Measurements from ENCODE around the gene GREB1. TPM values are rescaled to one million over a fixed set of nuclear protein-coding genes. Genes with fewer than 3 reads are reported as not detected.

Gene GREB1
- total RNA-seq, 1 experiment from 2014 or later: 16.5 TPM

DNA sequence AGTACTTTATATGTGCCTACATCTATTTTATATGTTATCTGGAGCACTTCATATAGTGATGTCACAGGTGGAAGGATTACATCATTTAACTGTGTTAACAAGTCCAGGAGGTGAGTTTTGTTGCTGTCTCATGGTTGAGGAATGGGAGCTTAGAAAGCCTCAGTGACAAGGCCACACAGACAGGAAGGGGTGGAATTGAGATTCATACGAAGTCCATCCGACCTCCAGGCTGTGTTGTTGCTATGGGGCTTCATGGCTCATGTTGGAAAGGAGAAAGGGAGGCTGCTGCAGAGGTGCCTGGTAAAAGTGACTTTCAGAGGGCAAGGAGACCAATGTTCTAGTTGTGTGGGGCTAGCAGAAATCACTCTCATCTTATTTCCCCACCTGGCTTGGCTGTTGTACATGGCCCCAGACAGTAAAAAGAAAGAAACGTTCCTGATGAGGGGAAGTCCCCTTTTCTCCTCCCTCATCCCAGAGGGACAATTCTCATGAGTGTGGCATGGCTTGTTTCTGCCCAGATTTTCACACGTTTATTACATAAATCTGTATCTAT is 31.0 kb upstream of the GREB1 start:
- H3K23ac ChIP-seq (ENCODE audit: insufficient read length, low read depth, low read length): no peak overlapping the region
- no peak overlapping the region for H2BK20ac ChIP-seq (ENCODE audit: low read depth, low read length, poor library complexity, severe bottlenecking)
- no peak for DNase-seq
- H2AFZ ChIP-seq (ENCODE audit: low read length): no peak overlapping the region
- Mint-ChIP-seq H3K4me3 (no peak overlapping the region), H3K27me3 (ENCODE audit: low read depth) (no peaks in the 10 kb centered on the region), H3K9me3 (peaks cover 7 to 9% of the 10 kb centered on the region in 2 experiments; a peak in 4 of 5 replicates), H3K36me3 (ENCODE audit: insufficient read depth in 1 of 3, low read depth in 3 of 3) (peaks cover 0 to 10% (median 9%) of the 10 kb centered on the region in 3 experiments; a peak in 5 of 7 replicates), H3K27ac (no peak overlapping the region), H3K4me1 (peaks cover 17 to 18% of the 10 kb centered on the region in 2 experiments)
- no peaks in the 10 kb centered on the region for H3K79me1 ChIP-seq (ENCODE audit: insufficient read depth, low read depth, low read length, poor library complexity, severe bottlenecking)
- no peak overlapping the region for H2BK5ac ChIP-seq (ENCODE audit: insufficient read length, low read length)
- TF ChIP-seq, protein P1, sequence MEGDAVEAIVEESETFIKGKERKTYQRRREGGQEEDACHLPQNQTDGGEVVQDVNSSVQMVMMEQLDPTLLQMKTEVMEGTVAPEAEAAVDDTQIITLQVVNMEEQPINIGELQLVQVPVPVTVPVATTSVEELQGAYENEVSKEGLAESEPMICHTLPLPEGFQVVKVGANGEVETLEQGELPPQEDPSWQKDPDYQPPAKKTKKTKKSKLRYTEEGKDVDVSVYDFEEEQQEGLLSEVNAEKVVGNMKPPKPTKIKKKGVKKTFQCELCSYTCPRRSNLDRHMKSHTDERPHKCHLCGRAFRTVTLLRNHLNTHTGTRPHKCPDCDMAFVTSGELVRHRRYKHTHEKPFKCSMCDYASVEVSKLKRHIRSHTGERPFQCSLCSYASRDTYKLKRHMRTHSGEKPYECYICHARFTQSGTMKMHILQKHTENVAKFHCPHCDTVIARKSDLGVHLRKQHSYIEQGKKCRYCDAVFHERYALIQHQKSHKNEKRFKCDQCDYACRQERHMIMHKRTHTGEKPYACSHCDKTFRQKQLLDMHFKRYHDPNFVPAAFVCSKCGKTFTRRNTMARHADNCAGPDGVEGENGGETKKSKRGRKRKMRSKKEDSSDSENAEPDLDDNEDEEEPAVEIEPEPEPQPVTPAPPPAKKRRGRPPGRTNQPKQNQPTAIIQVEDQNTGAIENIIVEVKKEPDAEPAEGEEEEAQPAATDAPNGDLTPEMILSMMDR (conservative IDR thresholded peaks at IDR 0.05): no peak
- no peak overlapping the region for H3K56ac ChIP-seq (ENCODE audit: insufficient read length, low read depth, low read length)
- no peak overlapping the region for H2BK12ac ChIP-seq (ENCODE audit: insufficient read length, low read depth, low read length)
- H3K4ac ChIP-seq (ENCODE audit: low read depth, low read length): no peak overlapping the region
- H3K27ac ChIP-seq (ENCODE audit: insufficient read length, low read depth, low read length): no peak overlapping the region
- H2BK15ac ChIP-seq (ENCODE audit: low read depth, low read length): no peak overlapping the region
- no CpG with 5 or more reads among the region's 4 CpGs for WGBS (ENCODE audit: extremely low coverage, insufficient read length, low lambda C conversion rate)
- H3K14ac ChIP-seq (ENCODE audit: insufficient read depth, low read length): no peak overlapping the region
- no peak overlapping the region for H3K4me2 ChIP-seq (ENCODE audit: insufficient read depth, insufficient read length, low read length)
- no peaks in the 10 kb centered on the region for H3K27me3 ChIP-seq (ENCODE audit: insufficient read depth, low read length)
- no peak overlapping the region for H4K5ac ChIP-seq (ENCODE audit: insufficient read length, low read depth, low read length)
- H3K18ac ChIP-seq (ENCODE audit: insufficient read length, low read depth, low read length): no peak overlapping the region
- no peak overlapping the region for H2AK5ac ChIP-seq (ENCODE audit: insufficient read length, low read length)
- H3K4me1 ChIP-seq (ENCODE audit: insufficient read depth, low read length): peaks cover 2% of the 10 kb centered on the region; the same call in 1 of the 2 replicates
- H2BK120ac ChIP-seq (ENCODE audit: low read depth, low read length, poor library complexity, severe bottlenecking): no peak overlapping the region
- no peaks in the 10 kb centered on the region for H4K20me1 ChIP-seq (ENCODE audit: control insufficient read depth, insufficient read depth, insufficient read length)
- H3T11ph ChIP-seq (ENCODE audit: low read length): no peak overlapping the region
- no peak overlapping the region for H3K9ac ChIP-seq (ENCODE audit: extremely low read depth, insufficient read length, low read length)
- no peak overlapping the region for H4K8ac ChIP-seq (replicated peaks; ENCODE audit: insufficient read length, low read depth, low read length)
- no peaks in the 10 kb centered on the region for H3K9me3 ChIP-seq (ENCODE audit: control insufficient read depth, low read depth, low read length)
- no peaks in the 10 kb centered on the region for H3K23me2 ChIP-seq (ENCODE audit: insufficient read length, low read depth, low read length, poor library complexity, severe bottlenecking)
- H4K91ac ChIP-seq (ENCODE audit: insufficient read length, low read depth, low read length): no peak overlapping the region
- H3K79me2 ChIP-seq (ENCODE audit: insufficient read depth, low read length): peaks cover 4% of the 10 kb centered on the region; the same call in 1 of the 2 replicates
